ENCODE results near the gene SOX4.

DNA sequence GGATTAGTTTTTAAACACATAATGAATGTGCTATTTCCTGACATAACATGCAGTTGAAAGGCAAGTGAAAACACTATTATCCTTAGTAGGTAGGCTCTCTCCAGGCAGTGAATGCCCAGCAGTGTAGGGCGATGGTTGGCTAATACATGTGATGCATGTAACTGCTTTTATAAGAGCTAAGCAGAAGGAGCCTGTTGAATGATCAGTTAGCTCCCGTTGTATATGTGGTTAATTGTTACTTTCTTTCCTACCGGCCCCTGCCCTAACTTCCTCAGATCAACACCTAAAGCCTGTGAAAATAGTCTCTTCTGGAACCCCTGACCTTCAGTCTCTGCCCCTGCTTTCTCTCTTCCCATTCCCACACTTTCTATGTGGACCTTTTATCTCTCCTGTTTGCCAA is 10.5 kb downstream of the SOX4 start:
- TF ChIP-seq POLR2A (IDR thresholded peaks at IDR 0.05) (no peak), CTCF (IDR thresholded peaks at IDR 0.05) (no peak)

All from testis (tissue), 2 donors.